HepG2 (cell line): Measurements from ENCODE around the gene SP110.

Source experiments
- CREB1 ChIP-seq, 2 experiments: fragments of 450-650 bp in 1 of 2; IDR thresholded peaks; 2 replicates each; pipeline ENCODE4 v1.6.1; 2016 to 2017; ENCODE audit warnings: control low read depth in 1 of 2, mild to moderate bottlenecking in 1 of 2, missing compliant biosample characterization in 1 of 2, missing genetic modification characterization in 1 of 2
- FOXM1 ChIP-seq: sonication (generic); formaldehyde crosslinking; IDR thresholded peaks from 2 replicates; pipeline ENCODE4 v1.5.0; 2020; ENCODE audit warnings: missing genetic modification reagents
- GZF1 ChIP-seq: sonication (generic); formaldehyde crosslinking; IDR thresholded peaks from 2 replicates; pipeline ENCODE4 v1.5.1; 2020; ENCODE audit warnings: mild to moderate bottlenecking, missing genetic modification reagents
- JUN ChIP-seq: sonication (generic); formaldehyde crosslinking; IDR thresholded peaks from 2 replicates; pipeline ENCODE4 v1.4.0; 2020; ENCODE audit warnings: mild to moderate bottlenecking, missing genetic modification reagents
- NFRKB ChIP-seq: fragments of 450-650 bp; IDR thresholded peaks from 2 replicates; pipeline ENCODE4 v1.6.1; 2017
- NR3C1 ChIP-seq: sonication (generic); formaldehyde crosslinking; IDR thresholded peaks from 2 replicates; pipeline ENCODE4 v1.4.0; 2020; ENCODE audit warnings: missing genetic modification reagents
- POLR2A ChIP-seq, 2 experiments: IDR thresholded peaks; 2 replicates each; pipeline ENCODE4 v1.6.1; 2011; ENCODE audit warnings: low read depth in 2 of 2, low read length in 2 of 2, mild to moderate bottlenecking in 1 of 2, moderate library complexity in 1 of 2; ENCODE audit not compliant: insufficient read depth in 1 of 2
- TAF15 ChIP-seq: fragments of 200-400 bp; formaldehyde crosslinking; IDR thresholded peaks from one replicate; pipeline ENCODE4 v1.6.1; 2018; ENCODE audit warnings: mild to moderate bottlenecking, low read depth, low read length; ENCODE audit not compliant: poor library complexity, severe bottlenecking
- ZFP82 ChIP-seq: sonication (generic); formaldehyde crosslinking; IDR thresholded peaks from 2 replicates; pipeline ENCODE4 v1.5.1; 2020; ENCODE audit warnings: mild to moderate bottlenecking, missing genetic modification reagents, borderline replicate concordance
- ZNF891 ChIP-seq: sonication (generic); formaldehyde crosslinking; IDR thresholded peaks from 2 replicates; pipeline ENCODE4 v1.5.0; 2020; ENCODE audit warnings: mild to moderate bottlenecking, missing genetic modification reagents
- TF ChIP-seq, protein P1 (sequence below), 2 experiments: IDR thresholded peaks; 2 replicates each; pipeline ENCODE4 v1.6.1; 2011 to 2012; ENCODE audit warnings: low read length in 2 of 2, borderline replicate concordance in 1 of 2, low read depth in 1 of 2, mild to moderate bottlenecking in 1 of 2, moderate library complexity in 1 of 2
- TF ChIP-seq, protein P2 (sequence below): sonication (generic); formaldehyde crosslinking; IDR thresholded peaks from 2 replicates; pipeline ENCODE4 v1.5.1; 2020; ENCODE audit warnings: mild to moderate bottlenecking, moderate library complexity, missing genetic modification reagents
- TF ChIP-seq, protein P3 (sequence below): sonication (generic); formaldehyde crosslinking; IDR thresholded peaks from 2 replicates; pipeline ENCODE4 v1.5.0; 2020; ENCODE audit warnings: missing genetic modification reagents

DNA sequence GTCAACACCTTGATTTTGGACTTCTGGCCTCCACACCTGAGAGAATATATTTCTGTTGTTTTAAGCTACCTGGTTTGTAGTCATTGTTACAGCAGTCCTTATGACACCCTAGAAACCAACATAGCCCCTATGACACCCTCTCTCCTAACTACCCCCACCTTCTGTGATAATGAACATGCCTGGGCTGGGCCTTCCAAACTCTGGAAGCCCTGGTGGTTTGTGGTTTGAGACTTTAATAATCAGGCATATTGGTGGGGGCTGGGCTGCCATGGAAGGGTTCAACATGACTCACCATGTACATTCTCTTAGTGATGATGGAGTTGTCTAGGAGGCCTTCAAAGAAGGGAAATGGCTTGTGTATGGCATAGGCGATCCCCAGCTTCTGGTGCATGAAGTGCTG lies 3.3 kb downstream of the SP110 start:
- no peak for TF ChIP-seq NFRKB
- TF ChIP-seq, protein P1, sequence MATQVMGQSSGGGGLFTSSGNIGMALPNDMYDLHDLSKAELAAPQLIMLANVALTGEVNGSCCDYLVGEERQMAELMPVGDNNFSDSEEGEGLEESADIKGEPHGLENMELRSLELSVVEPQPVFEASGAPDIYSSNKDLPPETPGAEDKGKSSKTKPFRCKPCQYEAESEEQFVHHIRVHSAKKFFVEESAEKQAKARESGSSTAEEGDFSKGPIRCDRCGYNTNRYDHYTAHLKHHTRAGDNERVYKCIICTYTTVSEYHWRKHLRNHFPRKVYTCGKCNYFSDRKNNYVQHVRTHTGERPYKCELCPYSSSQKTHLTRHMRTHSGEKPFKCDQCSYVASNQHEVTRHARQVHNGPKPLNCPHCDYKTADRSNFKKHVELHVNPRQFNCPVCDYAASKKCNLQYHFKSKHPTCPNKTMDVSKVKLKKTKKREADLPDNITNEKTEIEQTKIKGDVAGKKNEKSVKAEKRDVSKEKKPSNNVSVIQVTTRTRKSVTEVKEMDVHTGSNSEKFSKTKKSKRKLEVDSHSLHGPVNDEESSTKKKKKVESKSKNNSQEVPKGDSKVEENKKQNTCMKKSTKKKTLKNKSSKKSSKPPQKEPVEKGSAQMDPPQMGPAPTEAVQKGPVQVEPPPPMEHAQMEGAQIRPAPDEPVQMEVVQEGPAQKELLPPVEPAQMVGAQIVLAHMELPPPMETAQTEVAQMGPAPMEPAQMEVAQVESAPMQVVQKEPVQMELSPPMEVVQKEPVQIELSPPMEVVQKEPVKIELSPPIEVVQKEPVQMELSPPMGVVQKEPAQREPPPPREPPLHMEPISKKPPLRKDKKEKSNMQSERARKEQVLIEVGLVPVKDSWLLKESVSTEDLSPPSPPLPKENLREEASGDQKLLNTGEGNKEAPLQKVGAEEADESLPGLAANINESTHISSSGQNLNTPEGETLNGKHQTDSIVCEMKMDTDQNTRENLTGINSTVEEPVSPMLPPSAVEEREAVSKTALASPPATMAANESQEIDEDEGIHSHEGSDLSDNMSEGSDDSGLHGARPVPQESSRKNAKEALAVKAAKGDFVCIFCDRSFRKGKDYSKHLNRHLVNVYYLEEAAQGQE (IDR thresholded peaks at IDR 0.05; ENCODE audit: borderline replicate concordance in 1 of 2, low read depth in 1 of 2, low read length in 2 of 2) = no peak
- no peak for TF ChIP-seq FOXM1 (CRISPR knock-in tag)
- TF ChIP-seq, protein P2, sequence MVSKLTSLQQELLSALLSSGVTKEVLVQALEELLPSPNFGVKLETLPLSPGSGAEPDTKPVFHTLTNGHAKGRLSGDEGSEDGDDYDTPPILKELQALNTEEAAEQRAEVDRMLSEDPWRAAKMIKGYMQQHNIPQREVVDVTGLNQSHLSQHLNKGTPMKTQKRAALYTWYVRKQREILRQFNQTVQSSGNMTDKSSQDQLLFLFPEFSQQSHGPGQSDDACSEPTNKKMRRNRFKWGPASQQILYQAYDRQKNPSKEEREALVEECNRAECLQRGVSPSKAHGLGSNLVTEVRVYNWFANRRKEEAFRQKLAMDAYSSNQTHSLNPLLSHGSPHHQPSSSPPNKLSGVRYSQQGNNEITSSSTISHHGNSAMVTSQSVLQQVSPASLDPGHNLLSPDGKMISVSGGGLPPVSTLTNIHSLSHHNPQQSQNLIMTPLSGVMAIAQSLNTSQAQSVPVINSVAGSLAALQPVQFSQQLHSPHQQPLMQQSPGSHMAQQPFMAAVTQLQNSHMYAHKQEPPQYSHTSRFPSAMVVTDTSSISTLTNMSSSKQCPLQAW (CRISPR knock-in tag) = no peak
- no peak for TF ChIP-seq POLR2A (IDR thresholded peaks at IDR 0.05; ENCODE audit: insufficient read depth in 1 of 2, low read depth in 2 of 2, low read length in 2 of 2)
- no peak for TF ChIP-seq TAF15
- no peak for TF ChIP-seq JUN (CRISPR knock-in tag)
- no peak for TF ChIP-seq CREB1 (IDR thresholded peaks at IDR 0.05)
- TF ChIP-seq CREB1 (CRISPR knock-in tag; IDR thresholded peaks at IDR 0.05) = no peak
- TF ChIP-seq ZNF891 = no peak
- TF ChIP-seq GZF1 (CRISPR knock-in tag) = no peak
- TF ChIP-seq ZFP82 = no peak
- TF ChIP-seq, protein P3, sequence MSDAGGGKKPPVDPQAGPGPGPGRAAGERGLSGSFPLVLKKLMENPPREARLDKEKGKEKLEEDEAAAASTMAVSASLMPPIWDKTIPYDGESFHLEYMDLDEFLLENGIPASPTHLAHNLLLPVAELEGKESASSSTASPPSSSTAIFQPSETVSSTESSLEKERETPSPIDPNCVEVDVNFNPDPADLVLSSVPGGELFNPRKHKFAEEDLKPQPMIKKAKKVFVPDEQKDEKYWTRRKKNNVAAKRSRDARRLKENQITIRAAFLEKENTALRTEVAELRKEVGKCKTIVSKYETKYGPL (CRISPR knock-in tag) = no peak
- no peak for TF ChIP-seq NR3C1
